ENCODE measurements around the gene TSGA10. TPM values are rescaled to one million over a fixed set of nuclear protein-coding genes. Genes with fewer than 3 reads are reported as not detected.
"Not testable (repeated sequence)": the region's sequence is repeated elsewhere in the genome, so short reads cannot be mapped to it uniquely, and the experiment has no call there.

TSGA10 gene
- total and polyA plus RNA-seq, 3 donors from 2014 or later: 42.4 to 110 (median 85.6) TPM

DNA sequence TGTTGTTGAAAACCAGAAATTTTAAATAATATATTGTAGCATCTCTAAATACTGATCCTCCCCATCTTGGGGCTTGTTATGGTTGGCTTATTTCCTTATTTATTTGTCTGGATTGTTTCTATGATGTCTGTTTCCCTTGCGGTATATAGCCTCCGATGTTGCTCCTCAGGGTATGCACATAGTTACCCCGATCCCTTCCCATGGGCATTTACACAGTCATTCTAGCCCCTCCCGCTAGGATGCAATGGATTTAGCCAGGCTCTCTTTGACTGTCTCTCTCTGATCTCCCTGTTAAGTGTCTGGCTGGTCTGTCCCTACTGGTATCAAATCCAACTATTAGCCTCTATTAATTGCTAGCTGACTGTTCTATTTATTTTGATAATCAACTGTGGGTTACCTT lies 126.9 kb downstream of the TSGA10 start:
- Histone ChIP-seq H3K27me3 (no peaks in the 10 kb centered on the region), H3K9me3 (no peaks in the 10 kb centered on the region), H3K4me1 (no peaks in the 10 kb centered on the region), H3K27ac (no peak overlapping the region), H3K36me3 (ENCODE audit: low read depth, missing control alignments) (no peaks in the 10 kb centered on the region), H3K4me3 (no peak overlapping the region)
- no peak for DNase-seq
- 65 to 70% methylated on average over 4 of the region's 4 CpGs for WGBS, 2 donors
- TF ChIP-seq, protein P1, sequence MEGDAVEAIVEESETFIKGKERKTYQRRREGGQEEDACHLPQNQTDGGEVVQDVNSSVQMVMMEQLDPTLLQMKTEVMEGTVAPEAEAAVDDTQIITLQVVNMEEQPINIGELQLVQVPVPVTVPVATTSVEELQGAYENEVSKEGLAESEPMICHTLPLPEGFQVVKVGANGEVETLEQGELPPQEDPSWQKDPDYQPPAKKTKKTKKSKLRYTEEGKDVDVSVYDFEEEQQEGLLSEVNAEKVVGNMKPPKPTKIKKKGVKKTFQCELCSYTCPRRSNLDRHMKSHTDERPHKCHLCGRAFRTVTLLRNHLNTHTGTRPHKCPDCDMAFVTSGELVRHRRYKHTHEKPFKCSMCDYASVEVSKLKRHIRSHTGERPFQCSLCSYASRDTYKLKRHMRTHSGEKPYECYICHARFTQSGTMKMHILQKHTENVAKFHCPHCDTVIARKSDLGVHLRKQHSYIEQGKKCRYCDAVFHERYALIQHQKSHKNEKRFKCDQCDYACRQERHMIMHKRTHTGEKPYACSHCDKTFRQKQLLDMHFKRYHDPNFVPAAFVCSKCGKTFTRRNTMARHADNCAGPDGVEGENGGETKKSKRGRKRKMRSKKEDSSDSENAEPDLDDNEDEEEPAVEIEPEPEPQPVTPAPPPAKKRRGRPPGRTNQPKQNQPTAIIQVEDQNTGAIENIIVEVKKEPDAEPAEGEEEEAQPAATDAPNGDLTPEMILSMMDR (IDR thresholded peaks at IDR 0.05): no peak
- TF ChIP-seq POLR2A (IDR thresholded peaks at IDR 0.05): no peak
- intact Hi-C loops (cut with DNase I; ENCODE audit: low total_unique reads): no loop called here

- Histone ChIP-seq H3K27me3 (no peaks in the 10 kb centered on the region), H3K9me3 (no peaks in the 10 kb centered on the region), H3K4me3 (no peak overlapping the region), H3K4me1 (no peaks in the 10 kb centered on the region), H3K36me3 (ENCODE audit: low read depth, missing control alignments) (no peaks in the 10 kb centered on the region), H3K27ac (no peak overlapping the region)
- no peak for TF ChIP-seq POLR2A (IDR thresholded peaks at IDR 0.05)
- TF ChIP-seq, protein P1 (IDR thresholded peaks at IDR 0.05): no peak
- DNase-seq: no peak
- intact Hi-C loops (cut with DNase I; ENCODE audit: low total_unique reads): no loop called here
- WGBS, 2 donors: 93 to 94% methylated on average over 7 to 10 of the region's 10 CpGs
Observed at GRCh38 chr2:99000708-99001107, 154.0 kb downstream of the TSGA10 start.

DNA sequence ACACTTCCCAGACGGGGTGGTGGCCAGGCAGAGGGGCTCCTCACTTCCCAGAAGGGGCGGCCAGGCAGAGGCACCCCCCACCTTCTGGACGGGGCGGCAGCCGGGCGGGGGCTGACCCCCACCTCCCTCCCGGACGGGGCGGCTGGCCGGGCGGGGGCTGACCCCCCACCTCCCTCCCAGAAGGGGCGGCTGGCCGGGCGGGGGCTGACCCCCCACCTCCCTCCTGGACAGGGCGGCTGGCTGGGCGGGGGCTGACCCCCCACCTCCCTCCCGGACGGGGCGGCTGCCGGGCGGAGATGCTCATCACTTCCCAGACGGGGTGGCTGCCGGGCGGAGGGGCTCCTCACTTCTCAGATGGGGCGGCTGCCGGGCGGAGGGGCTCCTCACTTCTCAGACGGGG lies 166.0 kb downstream of the TSGA10 start:
- DNase-seq; H3K4me1 ChIP-seq; intact Hi-C loops (cut with DNase I; ENCODE audit: low total_unique reads); H3K27me3 ChIP-seq; H3K9me3 ChIP-seq; H3K4me3 ChIP-seq; H3K36me3 ChIP-seq (ENCODE audit: low read depth, missing control alignments); H3K27ac ChIP-seq: not testable (repeated sequence)
- WGBS, 2 donors: 81 to 100% methylated on average over 2 to 21 of the region's 28 CpGs

DNA sequence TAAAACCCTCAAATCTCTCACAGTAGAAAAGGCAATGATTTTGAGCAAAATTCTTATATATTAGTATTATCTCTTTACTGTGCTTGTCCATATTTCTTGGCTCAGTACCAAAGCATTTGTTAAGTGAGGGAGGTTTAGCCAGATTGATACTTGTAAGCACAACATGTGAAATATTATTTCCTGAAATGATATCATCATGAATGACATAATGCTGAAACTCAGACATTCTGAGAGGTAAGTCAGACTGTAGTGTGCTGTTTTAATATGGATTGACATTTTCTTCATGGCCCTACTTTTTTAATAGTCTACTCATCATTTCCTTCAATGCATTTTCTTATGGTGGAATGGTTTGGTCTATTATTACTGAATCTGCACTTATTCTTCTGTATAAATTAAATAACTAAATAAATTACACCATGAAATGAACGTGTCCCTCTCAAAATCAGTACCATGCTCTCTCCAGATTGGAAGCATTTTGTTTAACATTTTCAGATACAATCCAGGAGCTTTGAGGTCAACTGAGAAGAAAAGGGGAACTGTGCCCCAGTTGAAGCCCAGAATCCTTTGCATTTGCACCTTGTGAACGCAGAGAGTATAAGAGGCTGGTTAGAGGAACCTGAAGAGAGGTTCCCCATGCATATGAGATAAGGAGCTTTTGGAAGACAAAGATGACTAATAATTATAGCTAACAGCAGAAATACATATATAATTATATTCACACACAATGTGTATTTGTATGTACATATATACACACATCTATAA lies 168.7 kb downstream of the TSGA10 start:
- no peaks in the 10 kb centered on the region for H3K27me3 ChIP-seq
- H3K27ac ChIP-seq: no peak overlapping the region
- DNase-seq: no peak
- no peaks in the 10 kb centered on the region for H3K36me3 ChIP-seq (ENCODE audit: low read depth, missing control alignments)
- intact Hi-C loops (cut with DNase I; ENCODE audit: low total_unique reads): no loop called here
- no peak for TF ChIP-seq POLR2A (IDR thresholded peaks at IDR 0.05)
- TF ChIP-seq, protein P1 (IDR thresholded peaks at IDR 0.05): no peak
- no peak overlapping the region for H3K4me3 ChIP-seq
- H3K4me1 ChIP-seq: no peaks in the 10 kb centered on the region
- H3K9me3 ChIP-seq: no peaks in the 10 kb centered on the region
- WGBS, 2 donors: 71 to 82% methylated on average over 2 of the region's 2 CpGs

- H3K27me3 ChIP-seq: no peaks in the 10 kb centered on the region
- no peak for DNase-seq
- TF ChIP-seq, protein P1 (IDR thresholded peaks at IDR 0.05): no peak
- no peak for TF ChIP-seq POLR2A (IDR thresholded peaks at IDR 0.05)
Observed at GRCh38 chr2:98975611-98976010, 179.1 kb downstream of the TSGA10 start.

More at GRCh38 chr2:98975611-98976010, 179.1 kb downstream of the TSGA10 start:
- Histone ChIP-seq H3K4me3 (no peak overlapping the region), H3K4me1 (no peaks in the 10 kb centered on the region), H3K9me3 (no peaks in the 10 kb centered on the region), H3K27ac (no peak overlapping the region), H3K36me3 (ENCODE audit: low read depth, missing control alignments) (no peaks in the 10 kb centered on the region)
- intact Hi-C loops (cut with DNase I; ENCODE audit: low total_unique reads): no loop called here
- WGBS, 2 donors: 77 to 79% methylated on average over 2 of the region's 2 CpGs

Measured in testis (tissue), 3 donors.